OCI-LY1 (cell line): ENCODE measurements around the gene HIF1AN.

ENCODE experiments used
- CTCF ChIP-seq: fragments of 200-600 bp; sonication (generic), shearing (Covaris generic); IDR thresholded peaks from 2 replicates; pipeline ENCODE4 v1.5.1; 2017; ENCODE audit warnings: mild to moderate bottlenecking, antibody characterized with exemption, low read length, moderate library complexity, mixed read lengths
- EZH2 ChIP-seq: fragments of 200-600 bp; sonication (generic), shearing (Covaris generic); IDR thresholded peaks from 2 replicates; pipeline ENCODE4 v1.8.0; 2017; ENCODE audit warnings: borderline replicate concordance, mixed run types, mild to moderate bottlenecking, antibody characterized with exemption, low read length, moderate library complexity, mixed read lengths

- no peak for TF ChIP-seq CTCF
- no peak for TF ChIP-seq EZH2
Observed at GRCh38 chr10:100507357-100507732, 28.4 kb upstream of the HIF1AN start.
